GM18526 (cell line): ENCODE data around the gene OTUD3.

Source experiments
- POLR2A ChIP-seq: IDR thresholded peaks from 3 replicates; pipeline ENCODE4 v1.6.1; 2011; ENCODE audit not compliant: insufficient read length; ENCODE audit errors: extremely low read depth

The OTUD3 gene, protein sequence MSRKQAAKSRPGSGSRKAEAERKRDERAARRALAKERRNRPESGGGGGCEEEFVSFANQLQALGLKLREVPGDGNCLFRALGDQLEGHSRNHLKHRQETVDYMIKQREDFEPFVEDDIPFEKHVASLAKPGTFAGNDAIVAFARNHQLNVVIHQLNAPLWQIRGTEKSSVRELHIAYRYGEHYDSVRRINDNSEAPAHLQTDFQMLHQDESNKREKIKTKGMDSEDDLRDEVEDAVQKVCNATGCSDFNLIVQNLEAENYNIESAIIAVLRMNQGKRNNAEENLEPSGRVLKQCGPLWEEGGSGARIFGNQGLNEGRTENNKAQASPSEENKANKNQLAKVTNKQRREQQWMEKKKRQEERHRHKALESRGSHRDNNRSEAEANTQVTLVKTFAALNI

DNA sequence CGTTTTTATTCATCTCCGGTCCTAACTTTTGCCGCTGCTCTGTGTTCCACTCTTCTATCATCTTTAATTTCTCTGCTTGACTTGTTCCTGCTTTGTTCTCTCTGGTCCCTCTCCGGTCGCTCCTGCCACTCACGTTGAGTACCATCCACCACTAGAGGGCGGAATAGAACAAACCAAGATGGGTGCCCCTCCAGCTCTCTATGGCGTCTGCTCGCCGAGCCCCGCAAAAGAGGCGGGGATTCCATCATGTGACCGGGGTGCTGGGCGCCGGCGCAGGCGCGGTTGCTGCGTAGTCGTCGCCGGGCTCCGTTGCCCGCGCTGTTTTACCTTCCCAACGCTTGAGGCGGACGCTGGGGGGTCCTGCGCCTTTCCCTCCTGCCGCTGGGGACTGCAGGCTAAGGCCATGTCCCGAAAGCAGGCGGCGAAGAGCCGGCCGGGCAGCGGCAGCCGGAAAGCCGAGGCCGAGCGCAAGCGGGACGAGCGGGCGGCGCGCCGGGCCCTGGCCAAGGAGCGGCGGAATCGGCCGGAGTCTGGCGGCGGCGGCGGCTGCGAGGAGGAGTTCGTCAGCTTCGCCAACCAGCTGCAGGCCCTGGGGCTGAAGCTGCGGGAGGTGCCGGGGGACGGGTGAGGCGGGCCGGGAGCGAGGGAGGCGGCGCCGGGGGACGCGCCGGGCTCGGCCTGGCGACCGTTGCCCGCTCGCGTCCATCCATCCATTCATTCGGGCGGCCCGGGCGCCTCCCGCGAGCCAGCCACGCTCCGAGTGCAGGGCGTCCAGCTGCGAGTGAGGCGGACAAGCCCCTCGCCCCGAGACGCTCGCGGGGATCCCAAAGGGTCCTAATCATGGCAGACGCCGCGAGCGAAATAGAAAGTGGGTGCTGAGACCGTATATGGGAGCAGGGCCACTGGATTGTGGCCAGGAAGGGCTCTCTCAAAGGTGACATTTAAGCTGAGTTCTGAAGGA is at the start of gene OTUD3:
TSS of gene OTUD3 (plus strand) at position 285 of the 961 bp plus-strand sequence. CDS start at position 404, 119 bp downstream.
- peak; percentile 80 for TF ChIP-seq POLR2A

DNA sequence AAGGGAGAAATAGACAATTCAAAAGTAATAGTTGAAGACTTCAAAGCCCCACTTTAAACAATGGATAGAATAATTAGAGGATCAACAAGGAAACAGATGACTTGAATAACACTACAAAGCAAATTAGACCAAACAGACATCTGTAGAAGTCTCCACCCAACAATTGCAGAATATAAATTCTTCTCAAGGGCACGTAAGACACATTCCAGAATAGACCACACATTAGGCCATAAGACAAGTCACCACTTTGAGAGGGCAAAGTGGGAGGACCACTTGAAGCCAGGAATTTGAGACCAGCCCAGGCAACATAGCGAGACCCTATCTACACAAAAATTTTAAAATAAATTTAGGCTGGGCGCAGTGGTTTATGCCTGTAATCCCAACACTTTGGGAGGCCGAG is 46.6 kb upstream of the OTUD3 start:
- TF ChIP-seq POLR2A: no peak

DNA sequence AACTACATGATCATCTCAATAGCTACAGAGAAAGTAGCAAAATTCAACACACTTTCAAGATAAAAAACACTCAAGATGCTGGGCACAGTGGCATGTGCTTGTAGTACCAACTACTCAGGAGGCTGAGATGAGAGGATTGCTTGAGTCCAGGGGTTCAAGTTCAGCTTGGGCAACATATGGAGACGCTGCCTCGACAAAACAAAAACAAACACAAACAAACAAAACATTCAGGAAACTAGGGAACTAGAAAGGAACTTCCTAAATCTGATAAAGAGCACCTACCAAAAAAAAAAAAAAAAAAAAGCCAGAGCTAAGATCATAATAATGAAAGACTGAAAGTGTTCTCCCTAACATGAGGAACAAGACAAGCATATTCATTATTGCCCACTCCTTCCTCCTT is 44.3 kb upstream of the OTUD3 start:
- TF ChIP-seq POLR2A: no peak

DNA sequence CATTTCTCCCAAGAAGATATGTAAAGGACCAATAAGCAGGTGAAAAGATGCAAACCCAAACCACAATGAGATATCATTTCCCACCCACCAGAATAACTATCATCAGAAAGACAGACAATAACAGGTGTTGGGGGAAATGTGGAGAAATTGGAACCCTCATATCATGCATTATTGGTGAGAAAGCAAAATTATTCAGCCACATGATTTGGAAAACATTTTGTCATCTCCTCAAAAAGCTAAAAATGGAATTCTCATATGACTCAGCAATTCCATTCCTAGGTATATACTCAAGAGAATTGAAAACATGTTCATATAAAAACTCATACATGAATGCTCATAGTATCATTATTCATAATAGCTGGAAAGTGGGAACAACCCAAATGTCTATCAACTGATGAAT is 42.0 kb upstream of the OTUD3 start:
- no peak for TF ChIP-seq POLR2A

DNA sequence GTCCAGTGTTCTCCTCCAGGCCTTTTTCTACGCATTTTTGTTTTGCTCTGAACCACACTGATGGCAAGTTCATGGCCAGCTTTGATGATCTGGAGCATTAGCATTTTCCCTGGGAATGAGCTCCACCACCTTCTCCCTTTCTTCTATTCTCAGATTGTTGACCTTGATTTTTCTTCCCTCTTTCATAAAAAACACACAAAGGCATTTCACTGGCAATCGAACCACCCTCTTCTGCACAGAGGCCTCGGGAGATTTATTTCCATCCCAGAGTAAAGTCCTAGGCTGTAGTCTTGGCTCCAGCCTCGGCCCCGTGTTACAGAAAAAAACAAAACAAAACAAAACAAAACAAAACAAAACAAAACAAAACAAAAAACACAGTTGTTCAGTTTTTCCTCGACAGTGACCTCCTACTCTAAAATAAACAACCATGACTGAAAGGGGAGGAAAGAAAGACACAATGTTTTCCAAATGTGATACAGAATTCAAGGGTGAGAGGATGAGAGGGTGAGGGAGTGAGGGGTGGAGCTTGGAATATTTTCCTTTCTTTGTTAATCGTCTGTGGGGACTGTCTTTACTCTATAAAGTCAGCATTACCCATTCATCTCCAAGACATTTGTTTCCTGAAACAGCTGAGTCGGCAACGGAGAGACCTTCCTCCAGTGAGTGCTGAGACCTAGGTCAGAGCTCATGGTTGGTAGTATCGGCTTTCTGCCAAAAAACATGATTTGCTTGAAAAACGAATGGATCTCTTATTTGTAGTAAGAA is 37.3 kb upstream of the OTUD3 start:
- TF ChIP-seq POLR2A: no peak

DNA sequence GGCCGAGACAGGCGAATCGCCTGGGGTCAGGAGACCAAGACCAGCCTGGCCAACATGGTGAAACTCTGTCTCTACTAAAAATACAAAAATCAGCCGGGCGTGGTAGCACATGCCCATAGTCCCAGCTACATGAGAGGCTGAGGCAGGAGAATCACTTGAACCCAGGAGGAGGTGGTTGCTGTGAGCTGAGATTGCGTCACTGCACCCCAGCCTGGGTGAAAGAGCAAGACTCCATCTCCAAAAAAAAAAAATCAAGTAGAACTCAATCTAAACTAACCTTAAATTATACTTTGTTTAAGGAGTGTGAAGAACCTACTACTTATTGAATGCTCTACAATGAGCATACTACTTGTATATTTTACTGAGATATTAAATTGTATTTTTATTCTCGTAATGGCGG is 36.6 kb upstream of the OTUD3 start:
- no peak for TF ChIP-seq POLR2A

DNA sequence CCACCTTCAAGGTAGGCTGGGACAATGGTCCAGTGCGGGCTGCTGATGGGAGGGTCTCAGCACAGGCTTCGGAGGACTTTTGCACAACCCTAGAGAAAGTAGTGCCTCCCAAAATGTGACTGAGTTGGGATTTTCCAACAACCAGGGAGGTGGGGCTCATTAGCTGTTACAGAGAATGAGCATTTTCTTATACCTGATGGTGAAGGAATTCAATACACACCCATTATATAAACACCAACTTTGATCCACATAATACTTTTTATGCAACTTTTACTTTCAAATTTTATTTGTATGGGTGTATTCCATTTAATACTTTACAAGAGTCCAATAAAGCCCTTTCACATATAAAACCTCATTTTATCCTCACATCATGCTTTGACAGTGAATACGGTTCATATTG is 35.9 kb upstream of the OTUD3 start:
- no peak for TF ChIP-seq POLR2A

DNA sequence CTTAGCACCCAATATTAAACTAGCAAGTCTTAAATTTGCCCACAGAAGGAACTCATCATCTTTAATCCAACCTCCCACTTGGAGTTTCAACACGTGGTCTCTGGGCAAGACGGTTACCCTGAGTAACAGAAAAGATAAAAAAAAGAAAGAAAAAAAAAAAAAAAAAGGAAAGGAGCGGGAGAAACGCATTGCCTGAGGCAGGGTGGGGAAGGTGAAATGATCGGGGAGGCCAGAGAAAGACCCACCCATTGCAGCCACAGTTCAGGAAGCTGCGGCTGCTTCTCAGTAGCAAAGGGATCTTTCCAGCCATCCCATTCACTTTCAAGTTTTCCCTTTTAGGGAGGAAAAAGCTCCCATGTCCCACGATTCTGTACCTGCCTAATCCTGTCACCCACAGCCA is 32.0 kb upstream of the OTUD3 start:
- TF ChIP-seq POLR2A: no peak

DNA sequence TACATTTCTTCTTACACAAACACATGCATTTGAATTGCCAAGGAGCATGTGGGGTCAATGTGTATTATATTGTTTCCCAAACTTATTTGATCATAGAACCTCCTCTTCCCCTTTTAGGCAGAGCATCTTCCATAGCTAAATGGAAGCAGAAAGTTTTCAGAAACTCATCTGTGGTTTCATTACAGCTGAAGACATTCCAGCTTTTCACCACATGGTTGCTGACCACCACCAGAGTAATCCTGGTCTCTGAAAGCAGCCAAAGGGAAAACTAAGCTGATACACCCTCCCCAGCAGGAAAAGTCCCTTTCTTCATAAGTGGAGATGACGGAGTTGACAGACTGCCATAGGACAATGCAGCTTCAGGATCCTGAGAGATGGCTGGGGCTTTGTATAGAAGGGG is 30.2 kb upstream of the OTUD3 start:
- TF ChIP-seq POLR2A: no peak

DNA sequence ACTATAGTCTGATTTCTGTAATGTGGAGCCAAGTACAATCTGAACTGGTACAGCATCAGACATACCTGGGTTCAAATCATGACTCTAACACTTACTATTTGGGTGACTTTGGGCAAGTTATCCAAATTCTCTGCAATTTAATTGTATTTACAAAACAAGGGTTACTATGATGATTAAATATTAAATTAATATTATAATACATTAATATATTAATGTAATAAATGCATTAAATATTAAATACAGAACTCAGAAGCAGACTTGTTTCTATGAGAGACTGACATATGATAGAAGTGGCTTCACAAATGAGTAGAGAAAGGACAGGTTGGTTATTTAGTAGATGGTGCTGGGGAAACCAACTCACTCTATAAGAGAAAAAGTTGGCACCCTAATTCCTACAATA is 27.3 kb upstream of the OTUD3 start:
- TF ChIP-seq POLR2A: no peak

DNA sequence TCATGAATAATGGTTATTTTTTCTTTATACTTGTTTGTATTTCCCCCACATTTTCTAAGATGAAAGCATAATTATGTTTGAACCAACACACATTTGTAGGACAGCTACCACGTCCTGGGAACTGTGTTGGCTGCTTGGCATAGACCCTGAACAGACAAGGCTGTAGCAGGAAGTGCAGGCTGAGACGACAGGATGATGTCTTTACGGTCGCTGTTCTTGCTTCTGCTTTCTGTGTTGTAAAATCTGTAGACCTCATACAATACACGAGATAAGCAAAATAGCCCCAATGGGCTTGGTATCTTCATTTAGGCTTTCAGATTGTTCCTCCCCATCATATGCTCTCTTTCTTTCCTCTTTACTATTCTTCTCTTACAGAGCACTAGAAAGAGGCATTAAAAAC is 23.3 kb upstream of the OTUD3 start:
- TF ChIP-seq POLR2A: no peak

DNA sequence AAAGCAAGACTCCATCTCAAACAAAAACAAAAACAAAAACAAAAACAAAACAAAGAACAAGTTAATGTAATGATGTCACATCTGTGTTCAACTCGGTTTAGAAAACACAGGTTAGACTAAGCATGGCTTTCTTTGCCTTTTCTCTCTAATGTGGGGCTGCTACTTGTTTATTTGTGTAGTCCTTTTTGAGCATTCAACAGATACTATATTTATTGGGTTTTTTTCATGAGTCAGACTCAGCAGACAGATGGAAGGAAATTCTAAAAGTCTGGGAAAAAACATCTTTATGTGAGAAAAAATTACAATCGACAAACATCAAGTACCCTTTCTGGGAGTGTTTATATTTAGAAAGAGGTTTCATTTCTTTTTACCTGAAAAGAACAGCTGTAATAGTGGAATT is 22.3 kb upstream of the OTUD3 start:
- no peak for TF ChIP-seq POLR2A

DNA sequence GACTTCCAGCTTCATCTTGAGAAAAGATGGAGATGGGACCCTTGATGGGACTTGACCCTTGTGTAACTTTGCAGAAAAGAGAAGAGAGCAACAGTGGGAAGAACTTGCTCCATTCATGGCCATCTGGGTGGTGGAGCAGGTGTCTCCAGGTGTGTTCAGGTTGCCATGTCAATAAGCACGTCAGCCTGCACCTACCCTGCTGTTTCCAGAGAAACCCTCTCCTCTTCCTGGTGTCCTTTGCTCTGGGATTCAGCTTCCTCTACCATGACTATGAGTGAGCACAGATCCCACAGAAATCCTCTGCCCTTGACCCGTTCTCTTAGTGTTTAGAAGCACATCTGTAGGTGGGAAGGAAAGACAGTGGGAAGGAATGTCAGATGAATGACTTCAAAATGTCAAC is 21.8 kb upstream of the OTUD3 start:
- no peak for TF ChIP-seq POLR2A

DNA sequence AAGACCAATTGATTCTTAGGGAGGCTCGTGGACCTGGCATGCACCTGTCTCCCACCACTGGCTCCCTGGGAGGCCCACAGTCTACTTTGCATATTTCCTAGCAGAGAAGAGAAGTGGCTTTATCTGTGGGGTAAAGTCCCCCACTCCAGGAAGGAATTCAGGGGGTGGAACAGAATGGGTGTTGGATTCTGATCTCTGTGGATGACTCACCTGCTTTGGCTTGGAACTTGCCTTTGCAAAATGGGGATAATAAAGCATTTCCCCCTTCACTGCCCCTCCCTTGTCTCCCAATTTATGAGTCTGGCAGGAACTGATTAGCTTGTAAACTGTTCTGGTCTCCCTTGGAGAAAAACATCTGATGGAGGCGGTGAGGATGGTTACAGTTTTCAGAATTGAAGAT is 21.2 kb upstream of the OTUD3 start:
- TF ChIP-seq POLR2A: no peak

DNA sequence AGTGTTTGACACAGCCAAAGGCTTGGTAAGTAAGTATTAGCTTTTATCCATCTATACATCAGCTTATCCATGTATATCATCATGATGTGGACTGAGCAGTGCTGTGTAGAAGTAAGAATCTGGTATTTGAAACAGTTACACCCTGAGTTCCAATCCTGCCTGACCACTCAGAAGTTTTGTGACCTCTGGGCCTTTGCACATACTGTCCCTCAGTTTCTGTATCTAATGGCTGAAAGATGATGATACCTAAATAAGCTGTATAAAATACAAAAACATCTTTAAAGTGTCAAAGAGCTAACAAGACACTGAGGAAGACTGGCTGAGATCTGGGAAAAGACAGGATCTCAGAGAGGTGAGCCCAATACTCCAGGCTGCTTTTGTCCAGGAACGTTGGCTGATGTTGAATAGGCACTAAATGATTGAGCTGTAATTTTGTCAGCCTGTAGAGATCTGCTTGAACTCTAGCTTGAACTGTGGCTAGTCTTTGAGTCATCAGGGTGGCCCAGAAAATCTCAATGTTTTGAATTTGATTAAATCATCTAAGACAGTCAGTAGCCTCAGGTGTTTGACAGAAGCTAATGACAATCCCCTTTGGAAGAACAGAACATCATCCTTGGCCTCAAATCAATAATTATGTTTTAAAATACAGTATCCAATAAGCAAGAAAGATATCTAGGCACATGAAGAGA is 20.2 kb upstream of the OTUD3 start:
- TF ChIP-seq POLR2A: no peak

DNA sequence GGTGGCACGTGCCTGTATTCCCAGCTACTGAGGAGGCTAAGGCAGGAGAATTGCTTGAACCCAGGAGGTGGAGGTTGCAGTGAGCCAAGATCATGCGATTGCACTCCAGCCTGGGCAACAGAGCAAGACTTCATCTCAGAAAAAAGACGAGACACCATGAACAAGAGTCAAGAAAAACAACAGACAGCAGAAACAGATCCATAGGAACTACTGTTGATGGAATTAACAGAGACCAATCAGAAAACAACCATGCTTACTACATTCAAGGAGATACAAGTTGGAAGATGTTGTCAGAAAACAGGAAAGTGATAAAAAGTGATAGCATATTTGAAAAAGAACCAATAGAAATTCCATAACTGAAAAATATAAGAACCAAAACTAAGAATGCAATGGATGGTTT is 19.3 kb upstream of the OTUD3 start:
- no peak for TF ChIP-seq POLR2A
